Measurements from ENCODE around the gene THSD4.
"Not testable (repeated sequence)": the region's sequence is repeated elsewhere in the genome, so short reads cannot be mapped to it uniquely, and the experiment has no call there.

THSD4 gene

GRCh38 chr15:71259866-71260265 is 144.6 kb downstream of the THSD4 start:
- Histone ChIP-seq H3K4me3 (no peak overlapping the region), H3K4me1 (no peaks in the 10 kb centered on the region), H3K36me3 (no peaks in the 10 kb centered on the region), H3K9ac (no peak overlapping the region), H4K20me1 (no peaks in the 10 kb centered on the region), H3K27me3 (no peaks in the 10 kb centered on the region), H3K9me3 (replicated peaks in 1 of 11) (no peaks in the 10 kb centered on the region), H3K27ac (no peak overlapping the region), H3K4me2 (no peak overlapping the region)
- no peak for TF ChIP-seq Cebpa-rat (IDR thresholded peaks at IDR 0.05)

DNA sequence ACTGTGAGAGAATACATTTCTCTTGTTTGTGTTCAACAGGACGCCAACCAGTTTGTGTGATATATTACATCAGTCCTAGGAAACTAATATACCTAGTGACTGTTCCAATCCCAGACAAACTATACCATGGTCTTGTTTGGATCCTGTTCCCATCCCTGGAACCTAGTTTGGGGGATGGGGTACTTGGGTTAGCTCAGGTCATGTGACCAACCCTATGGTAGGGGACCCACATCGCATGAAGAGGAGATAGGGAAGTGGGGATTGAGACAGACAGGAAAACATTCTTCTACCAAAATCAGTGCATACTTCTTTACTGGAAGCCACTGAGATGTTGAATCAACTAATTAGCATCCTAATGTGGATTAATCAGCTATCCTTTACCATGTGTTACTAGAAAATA is 146.1 kb downstream of the THSD4 start:
- no peaks in the 10 kb centered on the region for H4K20me1 ChIP-seq
- no peaks in the 10 kb centered on the region for H3K36me3 ChIP-seq
- no peak for TF ChIP-seq Cebpa-rat (IDR thresholded peaks at IDR 0.05)
- H3K27me3 ChIP-seq = no peaks in the 10 kb centered on the region
- no peak overlapping the region for H3K9ac ChIP-seq
- H3K4me2 ChIP-seq = no peak overlapping the region
- H3K4me3 ChIP-seq = no peak overlapping the region
- H3K27ac ChIP-seq = no peak overlapping the region
- H3K9me3 ChIP-seq (replicated peaks in 1 of 11) = peaks cover 0 to 5% (median 0%) of the 10 kb centered on the region in 11 experiments; a peak in 1 of 22 replicates
- H3K4me1 ChIP-seq = no peaks in the 10 kb centered on the region

DNA sequence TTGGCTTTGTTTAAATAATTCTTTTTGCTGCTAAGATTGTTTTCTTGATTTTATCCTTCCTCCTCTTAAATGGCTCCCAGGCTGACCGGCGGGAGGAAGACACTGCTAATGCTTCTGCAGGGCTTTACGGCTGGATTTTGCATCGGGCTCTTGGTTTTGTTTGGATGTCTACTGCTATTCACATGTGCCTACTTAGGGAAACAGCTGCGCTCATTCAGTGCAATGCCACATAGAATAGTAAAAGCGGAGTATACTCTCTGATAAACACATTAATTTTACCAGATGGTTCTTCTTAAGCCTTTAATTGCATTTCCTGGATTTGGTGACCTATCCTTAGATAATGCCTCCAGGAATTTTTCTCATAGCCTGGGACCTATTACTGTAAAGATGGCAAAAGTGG is 146.6 kb downstream of the THSD4 start:
- Histone ChIP-seq H3K27me3 (no peaks in the 10 kb centered on the region), H4K20me1 (no peaks in the 10 kb centered on the region), H3K4me3 (no peak overlapping the region), H3K4me1 (no peaks in the 10 kb centered on the region), H3K4me2 (no peak overlapping the region), H3K9ac (no peak overlapping the region), H3K36me3 (no peaks in the 10 kb centered on the region), H3K9me3 (replicated peaks in 1 of 11) (peaks cover 0 to 5% (median 0%) of the 10 kb centered on the region in 11 experiments; a peak in 1 of 22 replicates), H3K27ac (no peak overlapping the region)
- TF ChIP-seq Cebpa-rat (IDR thresholded peaks at IDR 0.05) = no peak

GRCh38 chr15:71262599-71262998 is 147.3 kb downstream of the THSD4 start:
- Histone ChIP-seq H3K36me3 (no peaks in the 10 kb centered on the region), H3K27me3 (no peaks in the 10 kb centered on the region), H3K4me1 (no peaks in the 10 kb centered on the region), H3K4me3 (no peak overlapping the region), H3K9ac (no peak overlapping the region), H4K20me1 (no peaks in the 10 kb centered on the region), H3K9me3 (replicated peaks in 1 of 11) (peaks cover 0 to 5% (median 0%) of the 10 kb centered on the region in 11 experiments; a peak in 2 of 22 replicates), H3K4me2 (no peak overlapping the region), H3K27ac (no peak overlapping the region)
- TF ChIP-seq Cebpa-rat (IDR thresholded peaks at IDR 0.05) = no peak

- H4K20me1 ChIP-seq, H3K36me3 ChIP-seq, H3K27ac ChIP-seq, H3K9ac ChIP-seq, H3K27me3 ChIP-seq, H3K4me3 ChIP-seq, H3K4me1 ChIP-seq, H3K4me2 ChIP-seq: not testable (repeated sequence)
- H3K9me3 ChIP-seq (replicated peaks in 1 of 11) = peaks cover 0 to 16% (median 5%) of the 10 kb centered on the region in 11 experiments; a peak in 8 of 22 replicates
Measured at GRCh38 chr15:71265606-71266005, 150.3 kb downstream of the THSD4 start.

DNA sequence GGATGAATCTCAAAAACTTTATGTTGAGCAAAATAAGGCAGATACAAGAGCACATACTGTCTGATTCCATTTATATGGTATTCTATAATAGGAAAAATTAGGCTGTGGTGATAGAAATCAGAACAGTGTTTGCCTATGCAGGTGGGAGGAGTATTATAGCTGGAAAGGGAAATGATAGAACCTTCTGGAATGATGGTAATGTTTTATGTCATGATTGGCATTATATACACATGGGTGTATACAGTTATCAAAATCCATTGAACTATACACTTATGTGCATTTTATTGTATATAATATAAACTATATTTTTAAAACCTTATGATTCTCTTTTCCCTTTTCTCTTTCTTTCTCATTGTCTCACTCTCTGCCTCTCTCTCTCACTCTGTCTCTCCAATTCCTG is 156.1 kb downstream of the THSD4 start:
- no peak overlapping the region for H3K27ac ChIP-seq
- no peak overlapping the region for H3K9ac ChIP-seq
- no peaks in the 10 kb centered on the region for H3K36me3 ChIP-seq
- no peaks in the 10 kb centered on the region for H4K20me1 ChIP-seq
- peaks cover 0 to 13% (median 5%) of the 10 kb centered on the region in 11 experiments; a peak in 7 of 22 replicates for H3K9me3 ChIP-seq (replicated peaks in 1 of 11)
- no peak overlapping the region for H3K4me2 ChIP-seq
- no peaks in the 10 kb centered on the region for H3K27me3 ChIP-seq
- H3K4me1 ChIP-seq = peaks cover 0 to 19% (median 5%) of the 10 kb centered on the region in 10 experiments; a peak in 7 of 20 replicates
- no peak overlapping the region for H3K4me3 ChIP-seq
- no peak for TF ChIP-seq Cebpa-rat (IDR thresholded peaks at IDR 0.05)

DNA sequence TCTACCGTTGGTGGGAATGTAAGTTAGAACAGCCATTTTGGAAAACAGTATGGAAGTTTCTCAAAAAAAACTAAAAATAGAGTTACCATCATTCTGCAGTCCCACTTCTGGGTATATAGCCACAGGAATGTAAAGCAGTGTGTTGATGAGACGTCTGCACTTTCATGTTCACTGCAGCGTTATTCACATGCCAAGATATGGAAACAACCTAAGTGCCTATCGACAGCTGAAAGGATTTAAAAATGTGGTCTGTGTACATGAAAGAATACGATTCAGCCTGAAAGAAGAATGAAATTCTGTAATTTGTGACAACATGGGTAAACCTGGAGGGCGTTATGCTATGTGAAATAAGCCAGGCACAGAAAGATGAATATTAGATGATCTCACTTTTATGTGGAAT is 157.7 kb downstream of the THSD4 start:
- Histone ChIP-seq H3K27ac (no peak overlapping the region), H3K9ac (no peak overlapping the region)

DNA sequence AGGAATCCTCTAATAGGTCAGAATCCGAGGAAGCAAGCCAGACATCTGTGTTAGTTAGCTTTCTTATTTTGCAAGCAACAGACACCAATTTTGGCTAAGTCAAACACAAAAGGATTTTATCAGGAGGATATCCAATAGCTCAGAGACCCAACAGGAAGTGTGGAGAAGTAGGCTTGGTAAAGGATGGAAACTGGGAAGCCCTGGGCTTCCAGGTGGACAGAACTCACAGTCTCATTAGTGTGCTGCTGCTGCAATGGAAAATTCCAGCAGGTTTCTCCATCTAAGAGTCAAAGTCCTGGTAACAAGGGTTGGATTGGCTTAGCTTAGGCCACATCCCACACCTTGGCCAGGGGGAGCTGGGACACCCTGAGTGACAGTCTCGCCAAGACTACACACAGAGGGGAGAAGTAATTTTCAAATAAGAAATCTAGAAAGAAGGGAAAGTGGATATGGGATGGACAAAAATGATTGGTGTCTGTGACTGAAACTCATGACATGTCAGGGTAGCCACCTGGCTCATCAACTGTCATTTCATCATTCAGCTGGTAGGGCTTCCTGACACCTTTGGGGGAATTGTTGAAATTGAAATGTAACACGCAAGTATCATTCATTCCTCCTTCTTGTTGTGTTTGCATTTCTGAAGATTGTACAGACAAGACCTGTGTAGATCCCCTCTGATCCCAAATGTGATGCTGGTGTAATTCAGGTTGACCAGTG is 158.6 kb downstream of the THSD4 start:
- Histone ChIP-seq H3K36me3 (no peaks in the 10 kb centered on the region), H3K4me1 (peaks cover 0 to 31% (median 9%) of the 10 kb centered on the region in 10 experiments; a peak in 11 of 20 replicates), H4K20me1 (no peaks in the 10 kb centered on the region), H3K9me3 (replicated peaks in 1 of 11) (peaks cover 0 to 11% (median 5%) of the 10 kb centered on the region in 11 experiments; a peak in 5 of 22 replicates), H3K9ac (no peak overlapping the region), H3K27ac (no peak overlapping the region), H3K4me2 (no peak overlapping the region), H3K27me3 (no peaks in the 10 kb centered on the region), H3K4me3 (no peak overlapping the region)
- no peak for TF ChIP-seq Cebpa-rat (IDR thresholded peaks at IDR 0.05)

More for the DNA sequence above, 157.7 kb downstream of the THSD4 start:
- H3K4me2 ChIP-seq = no peak overlapping the region
- H4K20me1 ChIP-seq = no peaks in the 10 kb centered on the region
- H3K27me3 ChIP-seq = no peaks in the 10 kb centered on the region
- no peak for TF ChIP-seq Cebpa-rat (IDR thresholded peaks at IDR 0.05)
- H3K9me3 ChIP-seq (replicated peaks in 1 of 11) = peaks cover 0 to 12% (median 5%) of the 10 kb centered on the region in 11 experiments; a peak in 6 of 22 replicates
- no peak overlapping the region for H3K4me3 ChIP-seq
- H3K4me1 ChIP-seq = peaks cover 0 to 21% (median 5%) of the 10 kb centered on the region in 10 experiments; a peak in 7 of 20 replicates
- H3K36me3 ChIP-seq = no peaks in the 10 kb centered on the region

- H4K20me1 ChIP-seq = no peaks in the 10 kb centered on the region
- no peak overlapping the region for H3K9ac ChIP-seq
- H3K4me1 ChIP-seq = peaks cover 0 to 36% (median 14%) of the 10 kb centered on the region in 10 experiments; a peak in 11 of 20 replicates
- no peak for TF ChIP-seq Cebpa-rat (IDR thresholded peaks at IDR 0.05)
- no peaks in the 10 kb centered on the region for H3K36me3 ChIP-seq
- peaks cover 0 to 11% (median 4%) of the 10 kb centered on the region in 11 experiments; a peak in 5 of 22 replicates for H3K9me3 ChIP-seq (replicated peaks in 1 of 11)
- H3K4me2 ChIP-seq = peak overlapping the region in 3 of 11 experiments; percentile 22 to 35 (median 33); a peak in 3 of 22 replicates
- no peak overlapping the region for H3K4me3 ChIP-seq
- no peak overlapping the region for H3K27ac ChIP-seq
- no peaks in the 10 kb centered on the region for H3K27me3 ChIP-seq
Measured at GRCh38 chr15:71274448-71274798, 159.2 kb downstream of the THSD4 start.

DNA sequence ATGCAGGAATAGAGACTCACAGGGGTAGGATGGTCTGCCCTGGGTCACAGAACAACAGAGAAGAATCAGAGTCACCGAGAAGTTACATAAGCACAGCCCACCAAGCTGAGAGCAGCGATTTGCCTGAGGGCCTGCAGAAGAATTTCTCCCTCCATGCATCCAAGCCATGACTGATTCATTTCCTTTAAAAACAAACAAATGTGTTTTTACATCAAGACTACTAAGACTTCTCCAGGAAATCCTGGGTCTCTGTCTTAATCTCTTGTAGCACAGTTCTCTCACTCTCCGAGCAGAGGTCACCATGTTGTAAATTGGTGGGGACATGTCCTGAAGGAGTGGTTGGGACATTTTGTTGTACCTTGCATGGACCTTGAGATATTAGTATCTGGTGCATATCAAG is 159.8 kb downstream of the THSD4 start:
- H3K9ac ChIP-seq = no peak overlapping the region
- H3K36me3 ChIP-seq = no peaks in the 10 kb centered on the region
- H3K4me3 ChIP-seq = no peak overlapping the region
- H3K9me3 ChIP-seq (replicated peaks in 1 of 11) = peaks cover 0 to 8% (median 1%) of the 10 kb centered on the region in 11 experiments; a peak in 5 of 22 replicates
- peak overlapping the region in 4 of 11 experiments; percentile 17 to 35 (median 28); a peak in 8 of 22 replicates for H3K4me2 ChIP-seq
- TF ChIP-seq Cebpa-rat (IDR thresholded peaks at IDR 0.05) = no peak
- peaks cover 0 to 43% (median 16%) of the 10 kb centered on the region in 10 experiments; a peak in 11 of 20 replicates for H3K4me1 ChIP-seq
- no peaks in the 10 kb centered on the region for H3K27me3 ChIP-seq
- H4K20me1 ChIP-seq = no peaks in the 10 kb centered on the region
- H3K27ac ChIP-seq = no peak overlapping the region
